Thoracic aorta (tissue), 2 donors: ENCODE results near the gene ANKRD65. TPM values are rescaled to one million over a fixed set of nuclear protein-coding genes. Genes with fewer than 3 reads are reported as not detected.
"Not testable (repeated sequence)": the region's sequence is repeated elsewhere in the genome, so short reads cannot be mapped to it uniquely, and the experiment has no call there.

Experiments
- ATAC-seq: fragments of 150-250 bp; one replicate; pipeline ENCODE4 v1.8.0; 2017; ENCODE audit warnings: low read depth; ENCODE audit not compliant: insufficient number of reproducible peaks, low FRiP score
- DNase-seq: peaks from one replicate; pipeline ENCODE4 v3.0.0-alpha.2; 2020; ENCODE audit warnings: low spot score
- H3K27ac ChIP-seq, 2 donors: fragments of 200-600 bp; sonication (generic); 1 replicate in 1 of 2; 2 replicates in 1 of 2; pipeline ENCODE4 v1.5.1; 2016; ENCODE audit warnings: mild to moderate bottlenecking in 2 of 2, moderate library complexity in 2 of 2
- H3K27me3 ChIP-seq: fragments of 200-600 bp; sonication (generic); replicated peaks from 2 replicates; pipeline ENCODE4 v1.6.0; 2016; ENCODE audit warnings: mild to moderate bottlenecking; ENCODE audit not compliant: insufficient read depth
- H3K36me3 ChIP-seq: fragments of 200-600 bp; sonication (generic); one replicate; pipeline ENCODE4 v1.5.1; 2016
- H3K4me1 ChIP-seq, 2 donors: fragments of 200-600 bp; sonication (generic); 1 replicate in 1 of 2; 2 replicates in 1 of 2; pipeline versions ENCODE4 v1.5.1 to v1.6.0; 2016; ENCODE audit warnings: low read depth in 2 of 2, mild to moderate bottlenecking in 1 of 2; ENCODE audit not compliant: control insufficient read depth in 1 of 2
- H3K4me3 ChIP-seq: fragments of 200-600 bp; sonication (generic); 2 replicates; pipeline ENCODE4 v1.5.1; 2016; ENCODE audit warnings: mild to moderate bottlenecking
- H3K9me3 ChIP-seq: fragments of 200-600 bp; sonication (generic); 2 replicates; pipeline ENCODE4 v1.5.1; 2016
- CTCF ChIP-seq: fragments of 200-600 bp; sonication (generic); IDR thresholded peaks from one replicate; pipeline ENCODE4 v1.5.1; 2019; ENCODE audit warnings: antibody characterized with exemption
- total RNA-seq, 2 donors: library from RNA; depleted of rRNA; stranded (reverse); fragments of >200 nt; gene quantifications; one replicate each; pipeline versions ENCODE4 v1.1.0 to v1.2.3, GENCODE V29; 2016

ANKRD65 gene
- total RNA-seq, 2 donors from 2014 or later = 0.68 TPM; not detected in 1

- H3K4me3 ChIP-seq = no peak overlapping the region
- DNase-seq = no peak
- no peak for TF ChIP-seq CTCF
- no peak for ATAC-seq
- no peak overlapping the region for H3K27ac ChIP-seq
- H3K4me1 ChIP-seq = peaks cover 25 to 46% of the 10 kb centered on the region in 2 donors
- H3K9me3 ChIP-seq = no peaks in the 10 kb centered on the region
- peaks cover 39% of the 10 kb centered on the region for H3K36me3 ChIP-seq
- H3K27me3 ChIP-seq = no peaks in the 10 kb centered on the region
Measured at GRCh38 chr1:1403653-1404052, 17.4 kb downstream of the ANKRD65 start.

- H3K36me3 ChIP-seq = peaks cover 39% of the 10 kb centered on the region
Measured at GRCh38 chr1:1402901-1403392, 18.1 kb downstream of the ANKRD65 start.

GRCh38 chr1:1402072-1402900 is 18.8 kb downstream of the ANKRD65 start:
- Histone ChIP-seq H3K27me3 (no peaks in the 10 kb centered on the region), H3K4me3 (no peak overlapping the region), H3K4me1 (peaks cover 28 to 47% of the 10 kb centered on the region in 2 donors), H3K36me3 (peaks cover 45% of the 10 kb centered on the region), H3K27ac (no peak overlapping the region), H3K9me3 (no peaks in the 10 kb centered on the region)
- no peak for DNase-seq
- ATAC-seq = no peak
- peak; percentile 16 for TF ChIP-seq CTCF

More at GRCh38 chr1:1402901-1403392, 18.1 kb downstream of the ANKRD65 start:
- H3K4me1 ChIP-seq = peaks cover 25 to 44% of the 10 kb centered on the region in 2 donors
- not testable (repeated sequence) for H3K9me3 ChIP-seq, H3K27me3 ChIP-seq, DNase-seq, H3K4me3 ChIP-seq, ATAC-seq, H3K27ac ChIP-seq

- Histone ChIP-seq H3K36me3 (peaks cover 47% of the 10 kb centered on the region), H3K27me3 (no peaks in the 10 kb centered on the region), H3K4me1 (peaks cover 28 to 51% of the 10 kb centered on the region in 2 donors), H3K9me3 (no peaks in the 10 kb centered on the region), H3K27ac (no peak overlapping the region), H3K4me3 (no peak overlapping the region)
- no peak for TF ChIP-seq CTCF
- ATAC-seq = no peak
- no peak for DNase-seq
Measured at GRCh38 chr1:1401457-1402010, 19.5 kb downstream of the ANKRD65 start.

- DNase-seq (no peak), ATAC-seq (no peak)
- peaks cover 53% of the 10 kb centered on the region for H3K36me3 ChIP-seq
- no peaks in the 10 kb centered on the region for H3K27me3 ChIP-seq
- TF ChIP-seq CTCF = no peak
- peak overlapping the region; percentile 94 for H3K4me3 ChIP-seq
- H3K9me3 ChIP-seq = no peaks in the 10 kb centered on the region
- H3K27ac ChIP-seq = peak overlapping the region in 1 of 2 donors; percentile 87
- H3K4me1 ChIP-seq = peaks cover 21 to 44% of the 10 kb centered on the region in 2 donors
Measured at GRCh38 chr1:1400576-1401456, 20.3 kb downstream of the ANKRD65 start.
